ENCODE results near the gene PELI1.

PELI1 gene

GRCh38 chr2:64157792-64158191 lies 13.6 kb upstream of the PELI1 start:
- DNase-seq (ENCODE audit: low read depth in 2 of 2) = no peak

- no peak for DNase-seq (ENCODE audit: low read depth in 2 of 2)
Measured at GRCh38 chr2:64153811-64154210, 9.6 kb upstream of the PELI1 start.

- DNase-seq (ENCODE audit: low read depth in 2 of 2) = no peak
Measured at GRCh38 chr2:64151476-64151875, 7.3 kb upstream of the PELI1 start.

GRCh38 chr2:64145714-64146113 lies 1.5 kb upstream of the PELI1 start:
- no peak for DNase-seq (ENCODE audit: low read depth in 2 of 2)

- DNase-seq (ENCODE audit: low read depth in 2 of 2) = no peak
Measured at GRCh38 chr2:64145119-64145518, 899 bp upstream of the PELI1 start.

- DNase-seq (ENCODE audit: low read depth in 2 of 2) = peak; percentile 7 to 17
Measured at GRCh38 chr2:64143169-64144056, 807 bp downstream of the PELI1 start.

GRCh38 chr2:64142741-64143168 lies 1.5 kb downstream of the PELI1 start:
- no peak for DNase-seq (ENCODE audit: low read depth in 2 of 2)

GRCh38 chr2:64141674-64142405 lies 2.4 kb downstream of the PELI1 start:
- DNase-seq (ENCODE audit: low read depth in 2 of 2) = no peak

- DNase-seq (ENCODE audit: low read depth in 2 of 2) = no peak
Measured at GRCh38 chr2:64140665-64141200, 3.5 kb downstream of the PELI1 start.

- DNase-seq (ENCODE audit: low read depth in 2 of 2) = no peak
Measured at GRCh38 chr2:64139956-64140355, 4.3 kb downstream of the PELI1 start.

- no peak for DNase-seq (ENCODE audit: low read depth in 2 of 2)
Measured at GRCh38 chr2:64137996-64138395, 6.2 kb downstream of the PELI1 start.

- DNase-seq (ENCODE audit: low read depth in 2 of 2) = no peak
Measured at GRCh38 chr2:64137567-64137966, 6.7 kb downstream of the PELI1 start.

- no peak for DNase-seq (ENCODE audit: low read depth in 2 of 2)
Measured at GRCh38 chr2:64135421-64135820, 8.8 kb downstream of the PELI1 start.

- DNase-seq (ENCODE audit: low read depth in 2 of 2) = no peak
Measured at GRCh38 chr2:64134813-64135212, 9.4 kb downstream of the PELI1 start.

- DNase-seq (ENCODE audit: low read depth in 2 of 2) = no peak
Measured at GRCh38 chr2:64133828-64134227, 10.4 kb downstream of the PELI1 start.

GRCh38 chr2:64133354-64133753 lies 10.9 kb downstream of the PELI1 start:
- DNase-seq (ENCODE audit: low read depth in 2 of 2) = no peak

- DNase-seq (ENCODE audit: low read depth in 2 of 2) = no peak
Measured at GRCh38 chr2:64130333-64130732, 13.9 kb downstream of the PELI1 start.

GRCh38 chr2:64128943-64129391 lies 15.3 kb downstream of the PELI1 start:
- DNase-seq (ENCODE audit: low read depth in 2 of 2) = no peak

- DNase-seq (ENCODE audit: low read depth in 2 of 2) = no peak
Measured at GRCh38 chr2:64128406-64128805, 15.8 kb downstream of the PELI1 start.

GRCh38 chr2:64127119-64127518 lies 17.1 kb downstream of the PELI1 start:
- no peak for DNase-seq (ENCODE audit: low read depth in 2 of 2)

- DNase-seq (ENCODE audit: low read depth in 2 of 2) = no peak
Measured at GRCh38 chr2:64126601-64127000, 17.6 kb downstream of the PELI1 start.

GRCh38 chr2:64124571-64124970 lies 19.6 kb downstream of the PELI1 start:
- DNase-seq (ENCODE audit: low read depth in 2 of 2) = no peak

GRCh38 chr2:64124168-64124567 lies 20.1 kb downstream of the PELI1 start:
- DNase-seq (ENCODE audit: low read depth in 2 of 2) = no peak

All from stimulated activated CD8-positive, alpha-beta memory T cell treated with anti-CD3 and anti-CD28 coated beads, Interleukin-2, amount 100 ng/mL, for 48 hours (primary cell).